Fibroblast of mammary gland (primary cell): Measurements from ENCODE around the gene THRAP3.

Source experiments
- DNase-seq: peaks from one replicate; pipeline ENCODE4 v3.0.0-alpha.2; 2010; ENCODE audit warnings: low read depth
- H3K4me3 ChIP-seq: 2 replicates; pipeline ENCODE4 v1.5.1; 2011; ENCODE audit warnings: low read depth, mild to moderate bottlenecking, low read length, moderate library complexity; ENCODE audit not compliant: control insufficient read depth
- CTCF ChIP-seq: conservative IDR thresholded peaks from 2 replicates; pipeline ENCODE4 v1.5.1; 2011; ENCODE audit warnings: low read depth, low read length, inconsistent platforms; ENCODE audit not compliant: control insufficient read depth, insufficient read depth

THRAP3 gene

GRCh38 chr1:36354486-36354885 lies 130.2 kb downstream of the THRAP3 start:
- no peak for DNase-seq
- TF ChIP-seq CTCF = no peak
- no peak overlapping the region for H3K4me3 ChIP-seq
